ENCODE results near the gene RERE. TPM values are rescaled to one million over a fixed set of nuclear protein-coding genes. Genes with fewer than 3 reads are reported as not detected.

The RERE gene
- total RNA-seq, 1 experiment from 2014 or later, result 40.6 TPM

- H4K20me1 ChIP-seq (ENCODE audit: insufficient read depth), result 0 out of 2 replicates have a peak, but pooled peaks cover 3% of the 10 kb centered on the region
- POLR2A ChIA-PET, result no interaction called here
- BruUV-seq (replicated peaks), result no TSS peak
- intact Hi-C loops (cut with micrococcal nuclease), result no loop called here
- H3K27ac ChIP-seq (ENCODE audit: low read depth, low read length), result no peak overlapping the region
- no peaks in the 10 kb centered on the region for H3K27me3 ChIP-seq (ENCODE audit: insufficient read depth, low read length)
- CTCF ChIA-PET, result no interaction called here
- H3K9me2 ChIP-seq (ENCODE audit: insufficient read depth), result no peaks in the 10 kb centered on the region
- no peaks in the 10 kb centered on the region for H3K9me3 ChIP-seq (ENCODE audit: control insufficient read depth in 1 of 2, insufficient read depth in 1 of 2, low read depth in 1 of 2, low read length in 2 of 2)
- RAD21 ChIA-PET (ENCODE audit: low non-redundant PET in 1 of 2, low total read pairs in 2 of 2, uncharacterized antibody in 2 of 2, unreplicated experiment in 2 of 2), result no interaction called here
- DNase-seq (ENCODE audit: low read depth, low spot score) (no peak), ATAC-seq (no peak)
- no peaks in the 10 kb centered on the region for H3K79me2 ChIP-seq (ENCODE audit: insufficient read depth, low read length)
- H2AFZ ChIP-seq (ENCODE audit: low read depth, low read length, poor library complexity, severe bottlenecking), result no peak overlapping the region
- H3K9ac ChIP-seq (ENCODE audit: low read length), result no peak overlapping the region
- no peaks in the 10 kb centered on the region for H3K4me1 ChIP-seq (ENCODE audit: control insufficient read depth in 1 of 2, insufficient read depth in 2 of 2, low read length in 2 of 2)
- no peak overlapping the region for H3K4me3 ChIP-seq (replicated peaks in 1 of 2; ENCODE audit: low read depth in 1 of 2, low read length in 2 of 2)
- no peak overlapping the region for H3K4me2 ChIP-seq (ENCODE audit: low read length)
- H3K36me3 ChIP-seq (ENCODE audit: control insufficient read depth in 1 of 2, insufficient read depth in 2 of 2, low read length in 2 of 2), result no peaks in the 10 kb centered on the region
- no peak for TF ChIP-seq CEBPB (IDR thresholded peaks at IDR 0.05; ENCODE audit: low read depth)
- no peak for TF ChIP-seq SP1 (IDR thresholded peaks at IDR 0.05; ENCODE audit: low read depth)
- TF ChIP-seq CTCF (IDR thresholded peaks at IDR 0.05 in 2 of 3, conservative IDR thresholded peaks at IDR 0.05 in 1 of 3; ENCODE audit: borderline replicate concordance in 1 of 3, insufficient read depth in 1 of 3, low read depth in 2 of 3, low read length in 2 of 3), result no peak
- TF ChIP-seq POLR2A (IDR thresholded peaks at IDR 0.05; ENCODE audit: borderline replicate concordance, extremely low read depth, insufficient read depth, insufficient read length), result no peak
- TF ChIP-seq POLR2AphosphoS5 (IDR thresholded peaks at IDR 0.05; ENCODE audit: low read depth, low read length), result no peak
- no peak for TF ChIP-seq ZBTB33 (IDR thresholded peaks at IDR 0.05; ENCODE audit: extremely low read depth, insufficient replicate concordance, low read length)
- no peak for TF ChIP-seq FOSL1 (IDR thresholded peaks at IDR 0.05; ENCODE audit: low read depth)
These were observed 280.9 kb downstream of the RERE start for GRCh38 chr1:8536515-8536914.
